ENCODE data around the gene AKR1C3. TPM values are rescaled to one million over a fixed set of nuclear protein-coding genes. Genes with fewer than 3 reads are reported as not detected.

AKR1C3 gene
- total and polyA plus RNA-seq, 2 experiments from 2014 or later: 53.5 to 54.6 TPM

- Histone ChIP-seq H3K9me3 (ENCODE audit: low read depth) (peaks cover 9% of the 10 kb centered on the region), H3K79me2 (no peaks in the 10 kb centered on the region), H3K27me3 (no peaks in the 10 kb centered on the region), H3K9me2 (replicated peaks; ENCODE audit: insufficient read depth) (no peaks in the 10 kb centered on the region), H3K36me3 (replicated peaks; ENCODE audit: insufficient read depth, low read depth) (no peaks in the 10 kb centered on the region), H3K4me3 (no peak overlapping the region), H3K4me2 (no peak overlapping the region), H3K27ac (no peak overlapping the region), H3K4me1 (ENCODE audit: insufficient read depth) (no peaks in the 10 kb centered on the region), H4K20me1 (ENCODE audit: insufficient read depth, poor library complexity, severe bottlenecking) (no peaks in the 10 kb centered on the region), H2AFZ (no peak overlapping the region)
- DNase-seq (ENCODE audit: low spot score): no peak
- WGBS (ENCODE audit: low lambda C conversion rate, missing lambda C conversion rate): 93% methylated on average over 2 of the region's 2 CpGs
- TF ChIP-seq EZH2phosphoT487 (IDR thresholded peaks at IDR 0.05; ENCODE audit: low read depth, severe bottlenecking, unreplicated experiment) (no peak), CTCF (IDR thresholded peaks at IDR 0.05; ENCODE audit: poor library complexity) (no peak), EZH2 (IDR thresholded peaks at IDR 0.05; ENCODE audit: borderline replicate concordance) (no peak)
These were observed 5.4 kb upstream of the AKR1C3 start for GRCh38 chr10:5088703-5089261.

- Histone ChIP-seq H4K20me1 (ENCODE audit: insufficient read depth, poor library complexity, severe bottlenecking) (no peaks in the 10 kb centered on the region), H2AFZ (no peak overlapping the region), H3K4me3 (no peak overlapping the region), H3K4me1 (ENCODE audit: insufficient read depth) (no peaks in the 10 kb centered on the region), H3K27me3 (no peaks in the 10 kb centered on the region), H3K79me2 (no peaks in the 10 kb centered on the region), H3K9me2 (replicated peaks; ENCODE audit: insufficient read depth) (no peaks in the 10 kb centered on the region), H3K36me3 (replicated peaks; ENCODE audit: insufficient read depth, low read depth) (no peaks in the 10 kb centered on the region), H3K9me3 (ENCODE audit: low read depth) (peaks cover 9% of the 10 kb centered on the region), H3K4me2 (no peak overlapping the region), H3K27ac (no peak overlapping the region)
- 55% methylated on average over 4 of the region's 4 CpGs for WGBS (ENCODE audit: low lambda C conversion rate, missing lambda C conversion rate)
- TF ChIP-seq EZH2 (IDR thresholded peaks at IDR 0.05; ENCODE audit: borderline replicate concordance) (no peak), CTCF (IDR thresholded peaks at IDR 0.05; ENCODE audit: poor library complexity) (no peak), EZH2phosphoT487 (IDR thresholded peaks at IDR 0.05; ENCODE audit: low read depth, severe bottlenecking, unreplicated experiment) (no peak)
- DNase-seq (ENCODE audit: low spot score): no peak
These were observed 4.3 kb upstream of the AKR1C3 start for GRCh38 chr10:5089865-5090264.

GRCh38 chr10:5090551-5090950 is 3.7 kb upstream of the AKR1C3 start:
- H3K9me3 ChIP-seq (ENCODE audit: low read depth): peaks cover 9% of the 10 kb centered on the region
- no peaks in the 10 kb centered on the region for H3K79me2 ChIP-seq
- no peaks in the 10 kb centered on the region for H3K4me1 ChIP-seq (ENCODE audit: insufficient read depth)
- no peaks in the 10 kb centered on the region for H4K20me1 ChIP-seq (ENCODE audit: insufficient read depth, poor library complexity, severe bottlenecking)
- DNase-seq (ENCODE audit: low spot score): no peak
- no peak overlapping the region for H2AFZ ChIP-seq
- H3K36me3 ChIP-seq (replicated peaks; ENCODE audit: insufficient read depth, low read depth): no peaks in the 10 kb centered on the region
- no peak overlapping the region for H3K4me3 ChIP-seq
- TF ChIP-seq EZH2 (IDR thresholded peaks at IDR 0.05; ENCODE audit: borderline replicate concordance) (no peak), EZH2phosphoT487 (IDR thresholded peaks at IDR 0.05; ENCODE audit: low read depth, severe bottlenecking, unreplicated experiment) (no peak), CTCF (IDR thresholded peaks at IDR 0.05; ENCODE audit: poor library complexity) (no peak)
- no peak overlapping the region for H3K27ac ChIP-seq
- H3K9me2 ChIP-seq (replicated peaks; ENCODE audit: insufficient read depth): no peaks in the 10 kb centered on the region
- no peak overlapping the region for H3K4me2 ChIP-seq
- no peaks in the 10 kb centered on the region for H3K27me3 ChIP-seq

GRCh38 chr10:5091196-5091595 is 3.0 kb upstream of the AKR1C3 start:
- Histone ChIP-seq H3K9me3 (ENCODE audit: low read depth) (peaks cover 9% of the 10 kb centered on the region), H2AFZ (no peak overlapping the region), H3K4me2 (no peak overlapping the region), H3K9me2 (replicated peaks; ENCODE audit: insufficient read depth) (no peaks in the 10 kb centered on the region), H4K20me1 (ENCODE audit: insufficient read depth, poor library complexity, severe bottlenecking) (no peaks in the 10 kb centered on the region), H3K4me3 (no peak overlapping the region), H3K27me3 (no peaks in the 10 kb centered on the region), H3K27ac (no peak overlapping the region), H3K79me2 (no peaks in the 10 kb centered on the region), H3K36me3 (replicated peaks; ENCODE audit: insufficient read depth, low read depth) (no peaks in the 10 kb centered on the region), H3K4me1 (ENCODE audit: insufficient read depth) (no peaks in the 10 kb centered on the region)
- 91% methylated on average over 3 of the region's 3 CpGs for WGBS (ENCODE audit: low lambda C conversion rate, missing lambda C conversion rate)
- no peak for DNase-seq (ENCODE audit: low spot score)
- TF ChIP-seq CTCF (IDR thresholded peaks at IDR 0.05; ENCODE audit: poor library complexity): no peak
- no peak for TF ChIP-seq EZH2 (IDR thresholded peaks at IDR 0.05; ENCODE audit: borderline replicate concordance)
- no peak for TF ChIP-seq EZH2phosphoT487 (IDR thresholded peaks at IDR 0.05; ENCODE audit: low read depth, severe bottlenecking, unreplicated experiment)

Data from hepatocyte (in vitro differentiated cells).